Osteoblast (primary cell): ENCODE results near the gene FARS2. TPM values are rescaled to one million over a fixed set of nuclear protein-coding genes. Genes with fewer than 3 reads are reported as not detected.

ENCODE experiments used
- DNase-seq: peaks from one replicate; pipeline ENCODE4 v3.0.0; 2011; ENCODE audit warnings: low spot score, mixed read lengths; ENCODE audit not compliant: insufficient read length; ENCODE audit errors: missing footprints
- H2AFZ ChIP-seq: 2 replicates; pipeline ENCODE4 v1.6.0; 2011; ENCODE audit warnings: mild to moderate bottlenecking, low read length
- H3K27ac ChIP-seq: 2 replicates; pipeline ENCODE4 v1.5.1; 2011; ENCODE audit warnings: mild to moderate bottlenecking, low read depth, low read length, moderate library complexity
- H3K27me3 ChIP-seq: 2 replicates; pipeline ENCODE4 v1.6.0; 2012; ENCODE audit warnings: mild to moderate bottlenecking, control low read depth, inconsistent platforms, low read length, moderate library complexity; ENCODE audit not compliant: insufficient read depth
- H3K36me3 ChIP-seq: 2 replicates; pipeline ENCODE4 v1.5.1; 2011; ENCODE audit warnings: mild to moderate bottlenecking, low read length, control low read depth, moderate library complexity; ENCODE audit not compliant: insufficient read depth
- H3K4me1 ChIP-seq: 2 replicates; pipeline ENCODE4 v1.5.1; 2011; ENCODE audit warnings: mild to moderate bottlenecking, low read length, control low read depth, moderate library complexity; ENCODE audit not compliant: insufficient read depth
- H3K4me2 ChIP-seq: 2 replicates; pipeline ENCODE4 v1.6.0; 2011; ENCODE audit warnings: mild to moderate bottlenecking, low read length; ENCODE audit not compliant: insufficient read depth
- H3K4me3 ChIP-seq: fragments of 200-600 bp; sonication (generic); 3 replicates; pipeline ENCODE4 v1.5.1; 2012; ENCODE audit warnings: mild to moderate bottlenecking, low read length, inconsistent platforms; ENCODE audit not compliant: insufficient read depth
- H3K79me2 ChIP-seq: 2 replicates; pipeline ENCODE4 v1.6.0; 2012; ENCODE audit warnings: mild to moderate bottlenecking, low read length, control low read depth, inconsistent platforms; ENCODE audit not compliant: insufficient read depth
- H3K9me3 ChIP-seq: 2 replicates; pipeline ENCODE4 v1.5.1; 2011; ENCODE audit warnings: low read depth, low read length, control low read depth
- H4K20me1 ChIP-seq: 2 replicates; pipeline ENCODE4 v1.6.0; 2012; ENCODE audit warnings: mild to moderate bottlenecking, low read length, control low read depth; ENCODE audit not compliant: insufficient read depth
- total RNA-seq: library from RNA; depleted of rRNA; stranded (reverse); fragments of >200 nt; gene quantifications from 2 replicates; pipeline ENCODE4 v1.2.3, GENCODE V29; 2012
- TF ChIP-seq, protein P1 (sequence below): IDR thresholded peaks from 2 replicates; pipeline ENCODE4 v1.5.1; 2011; ENCODE audit warnings: mild to moderate bottlenecking, low read depth, low read length, moderate library complexity; ENCODE audit errors: extremely low read depth

FARS2 gene
- total RNA-seq, 1 donor, result 29.7 TPM

DNA sequence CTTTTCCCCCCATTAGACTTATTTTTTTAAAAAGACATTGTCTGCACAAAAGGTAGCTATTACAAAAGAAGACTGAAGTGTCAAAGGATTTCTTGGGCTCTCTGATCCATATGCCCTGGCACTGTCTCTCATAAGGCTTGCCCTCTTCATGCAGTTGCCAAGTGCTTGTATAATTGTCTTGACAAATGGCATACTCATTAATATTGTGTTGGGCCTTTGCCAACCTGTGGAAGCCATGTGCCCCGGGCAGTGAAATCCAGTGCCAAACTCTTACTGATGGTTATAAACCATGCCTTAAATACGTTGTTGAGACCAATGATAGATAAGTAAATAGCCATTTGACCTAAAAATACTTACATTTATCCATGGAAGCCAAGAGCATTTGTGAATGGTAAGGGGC, 98.1 kb downstream of the FARS2 start:
- H3K79me2 ChIP-seq, result no peaks in the 10 kb centered on the region
- H3K4me1 ChIP-seq, result no peaks in the 10 kb centered on the region
- no peak for DNase-seq
- TF ChIP-seq, protein P1, sequence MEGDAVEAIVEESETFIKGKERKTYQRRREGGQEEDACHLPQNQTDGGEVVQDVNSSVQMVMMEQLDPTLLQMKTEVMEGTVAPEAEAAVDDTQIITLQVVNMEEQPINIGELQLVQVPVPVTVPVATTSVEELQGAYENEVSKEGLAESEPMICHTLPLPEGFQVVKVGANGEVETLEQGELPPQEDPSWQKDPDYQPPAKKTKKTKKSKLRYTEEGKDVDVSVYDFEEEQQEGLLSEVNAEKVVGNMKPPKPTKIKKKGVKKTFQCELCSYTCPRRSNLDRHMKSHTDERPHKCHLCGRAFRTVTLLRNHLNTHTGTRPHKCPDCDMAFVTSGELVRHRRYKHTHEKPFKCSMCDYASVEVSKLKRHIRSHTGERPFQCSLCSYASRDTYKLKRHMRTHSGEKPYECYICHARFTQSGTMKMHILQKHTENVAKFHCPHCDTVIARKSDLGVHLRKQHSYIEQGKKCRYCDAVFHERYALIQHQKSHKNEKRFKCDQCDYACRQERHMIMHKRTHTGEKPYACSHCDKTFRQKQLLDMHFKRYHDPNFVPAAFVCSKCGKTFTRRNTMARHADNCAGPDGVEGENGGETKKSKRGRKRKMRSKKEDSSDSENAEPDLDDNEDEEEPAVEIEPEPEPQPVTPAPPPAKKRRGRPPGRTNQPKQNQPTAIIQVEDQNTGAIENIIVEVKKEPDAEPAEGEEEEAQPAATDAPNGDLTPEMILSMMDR, result no peak
- no peak overlapping the region for H3K27ac ChIP-seq
- no peaks in the 10 kb centered on the region for H3K9me3 ChIP-seq
- H3K4me3 ChIP-seq, result no peak overlapping the region
- H2AFZ ChIP-seq, result no peak overlapping the region
- no peaks in the 10 kb centered on the region for H3K27me3 ChIP-seq
- no peaks in the 10 kb centered on the region for H3K36me3 ChIP-seq
- no peak overlapping the region for H3K4me2 ChIP-seq
- H4K20me1 ChIP-seq, result peaks cover 7% of the 10 kb centered on the region

DNA sequence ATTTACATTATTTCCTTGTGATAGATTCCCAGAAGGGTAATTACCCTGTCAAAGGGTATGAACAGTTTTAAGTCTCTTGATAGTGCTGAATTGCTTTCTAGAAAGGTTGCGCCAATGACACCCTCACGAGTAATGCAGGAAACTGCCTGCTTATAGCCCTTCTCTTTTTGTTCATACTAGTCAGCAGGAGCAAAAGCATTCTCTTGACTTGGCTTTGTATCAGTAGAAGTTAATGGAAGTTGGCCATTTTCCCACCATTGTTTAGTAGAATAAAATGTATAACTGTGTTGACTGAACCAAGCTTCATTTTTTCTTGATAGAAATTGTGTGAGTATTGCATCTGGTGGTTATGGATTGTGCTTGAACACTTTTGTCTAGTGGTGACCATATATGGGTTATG, 100.1 kb downstream of the FARS2 start:
- no peaks in the 10 kb centered on the region for H3K4me1 ChIP-seq
- peaks cover 7% of the 10 kb centered on the region for H4K20me1 ChIP-seq
- no peaks in the 10 kb centered on the region for H3K27me3 ChIP-seq
- H3K9me3 ChIP-seq, result no peaks in the 10 kb centered on the region
- H3K4me3 ChIP-seq, result no peak overlapping the region
- no peak overlapping the region for H3K4me2 ChIP-seq
- no peaks in the 10 kb centered on the region for H3K79me2 ChIP-seq
- no peak overlapping the region for H3K27ac ChIP-seq
- no peak for DNase-seq
- no peak overlapping the region for H2AFZ ChIP-seq
- H3K36me3 ChIP-seq, result no peaks in the 10 kb centered on the region
- TF ChIP-seq, protein P1, result no peak

DNA sequence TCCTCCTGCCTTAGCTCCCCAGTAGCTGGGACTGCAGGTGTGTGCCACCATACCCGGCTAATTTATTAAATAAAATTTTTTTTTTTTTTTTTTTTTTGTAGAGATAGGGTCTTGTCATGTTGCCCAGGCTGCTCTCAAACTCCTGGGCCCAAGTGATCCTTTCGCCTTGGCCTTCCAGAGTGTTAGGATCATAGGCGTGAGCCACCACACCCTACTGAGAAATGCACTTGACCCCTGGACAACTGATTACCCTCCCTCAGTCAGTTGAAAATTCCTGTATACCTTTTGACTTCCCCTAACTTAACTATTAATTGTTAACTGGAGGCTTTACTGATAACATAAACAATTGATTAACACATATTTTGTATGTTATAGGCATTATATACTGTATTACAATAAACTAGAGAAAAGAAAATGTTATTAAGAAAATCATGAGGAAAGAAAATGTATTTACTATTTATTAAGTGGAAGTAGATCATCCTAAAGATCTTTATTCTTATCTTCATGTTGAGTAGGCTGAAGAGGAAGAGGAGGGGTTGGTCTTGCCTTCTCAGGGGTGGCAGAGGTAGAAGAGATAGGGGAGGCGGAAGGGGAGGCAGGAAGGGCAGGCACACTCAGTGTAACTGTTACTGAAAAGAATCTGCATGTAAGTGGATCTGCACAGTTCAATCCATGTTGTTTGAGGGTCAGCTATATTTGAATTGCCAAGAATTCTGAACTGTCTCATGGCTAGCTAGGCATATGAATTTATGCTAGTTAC, 104.3 kb downstream of the FARS2 start:
- Histone ChIP-seq H3K36me3 (no peaks in the 10 kb centered on the region), H3K4me3 (no peak overlapping the region), H3K9me3 (no peaks in the 10 kb centered on the region), H3K27me3 (no peaks in the 10 kb centered on the region), H3K4me2 (no peak overlapping the region), H3K79me2 (no peaks in the 10 kb centered on the region), H4K20me1 (peaks cover 4% of the 10 kb centered on the region), H3K27ac (no peak overlapping the region), H3K4me1 (no peaks in the 10 kb centered on the region), H2AFZ (no peak overlapping the region)
- TF ChIP-seq, protein P1, result no peak
- no peak for DNase-seq

DNA sequence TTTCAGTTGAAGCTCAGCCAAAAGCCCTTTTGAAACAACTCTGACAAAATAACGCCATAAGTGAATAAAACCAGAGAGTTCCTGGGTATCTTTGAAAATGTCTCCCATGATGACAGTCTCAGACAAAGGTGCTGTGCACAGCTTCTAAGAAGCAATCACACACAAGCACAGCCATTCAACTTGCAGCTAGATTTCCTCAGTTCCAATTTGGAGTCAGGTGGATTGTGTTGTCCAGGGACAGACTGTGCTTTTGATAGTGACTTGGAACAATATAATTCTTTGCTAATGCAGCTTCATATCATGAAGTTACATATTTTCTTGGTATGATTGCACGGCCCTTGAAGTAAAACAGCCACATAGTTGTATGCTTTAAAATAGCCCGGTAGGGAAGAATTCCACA, 105.6 kb downstream of the FARS2 start:
- Histone ChIP-seq H3K27ac (no peak overlapping the region), H3K9me3 (no peaks in the 10 kb centered on the region), H3K4me1 (no peaks in the 10 kb centered on the region)

More for the DNA sequence above, 105.6 kb downstream of the FARS2 start:
- Histone ChIP-seq H3K4me3 (no peak overlapping the region), H2AFZ (no peak overlapping the region), H3K4me2 (no peak overlapping the region), H4K20me1 (no peaks in the 10 kb centered on the region), H3K27me3 (no peaks in the 10 kb centered on the region), H3K79me2 (no peaks in the 10 kb centered on the region), H3K36me3 (no peaks in the 10 kb centered on the region)
- TF ChIP-seq, protein P1, result no peak
- DNase-seq, result no peak
